IMR-90 (cell line): ENCODE measurements around the gene AIFM2. TPM values are rescaled to one million over a fixed set of nuclear protein-coding genes. Genes with fewer than 3 reads are reported as not detected.

Experiments
- ATAC-seq: fragments of 200-7000 bp; cut with Tn5 transposase; 2 replicates; pipeline ENCODE4 v1.9.1; 2020; ENCODE audit warnings: low read depth, mild to moderate bottlenecking, moderate library complexity
- BruUV-seq: library from RNA; stranded (reverse); fragments of 400-500 nt; replicated peaks from 2 replicates; lab custom pipeline; 2021; lab: Mats Ljungman, UMichigan
- CTCF ChIA-PET: fragments of 300-600 bp; formaldehyde crosslinking; extraction: SDS; loops from one replicate; lab custom pipeline; 2021; ENCODE audit warnings: antibody characterized with exemption; lab: Yijun Ruan, JAX
- POLR2A ChIA-PET: fragments of 300-600 bp; sonication (Branson Sonifier 250); formaldehyde crosslinking; loops from one replicate; lab custom pipeline; 2022; ENCODE audit warnings: antibody characterized with exemption; ENCODE audit not compliant: unreplicated experiment; lab: Charles Lee
- DNase-seq: peaks from one replicate; pipeline ENCODE4 v3.0.0; 2013
- H2AFZ ChIP-seq: replicated peaks from 2 replicates; pipeline ENCODE3; 2013; ENCODE audit warnings: low read length, mild to moderate bottlenecking; ENCODE audit not compliant: poor library complexity
- H2AK5ac ChIP-seq: 2 replicates; pipeline ENCODE4 v1.6.1; 2013; ENCODE audit warnings: low read depth, low read length, inconsistent platforms
- H2AK9ac ChIP-seq: replicated peaks from 2 replicates; pipeline ENCODE3; 2013; ENCODE audit warnings: mild to moderate bottlenecking, low read depth, low read length, moderate library complexity; ENCODE audit not compliant: poor library complexity
- H2BK120ac ChIP-seq: 2 replicates; pipeline ENCODE4 v1.6.1; 2013; ENCODE audit warnings: low read depth, low read length, inconsistent platforms
- H2BK15ac ChIP-seq: 3 replicates; pipeline ENCODE4 v1.6.1; 2013; ENCODE audit warnings: low read depth, low read length, inconsistent platforms
- H2BK20ac ChIP-seq: 2 replicates; pipeline ENCODE4 v1.6.1; 2013; ENCODE audit warnings: low read depth, mild to moderate bottlenecking, inconsistent platforms, low read length, moderate library complexity
- H2BK5ac ChIP-seq: 2 replicates; pipeline ENCODE4 v1.6.1; 2013; ENCODE audit warnings: mild to moderate bottlenecking, low read depth, low read length, inconsistent platforms; ENCODE audit not compliant: poor library complexity, severe bottlenecking
- H3K14ac ChIP-seq: replicated peaks from 2 replicates; pipeline ENCODE4 v1.6.1; 2013; ENCODE audit warnings: low read depth, low read length, inconsistent platforms
- H3K18ac ChIP-seq: 2 replicates; pipeline ENCODE4 v1.6.1; 2013; ENCODE audit warnings: low read depth, low read length, control low read depth
- H3K23ac ChIP-seq: 2 replicates; pipeline ENCODE4 v1.6.1; 2013; ENCODE audit warnings: low read depth, low read length, inconsistent platforms
- H3K27ac ChIP-seq: 2 replicates; pipeline ENCODE4 v1.5.1; 2013; ENCODE audit warnings: mild to moderate bottlenecking, control low read depth, low read length; ENCODE audit not compliant: insufficient read depth
- H3K27me3 ChIP-seq: 2 replicates; pipeline ENCODE4 v1.6.1; 2013; ENCODE audit warnings: low read length; ENCODE audit not compliant: control insufficient read depth, insufficient read depth
- H3K36me3 ChIP-seq: 2 replicates; pipeline ENCODE4 v1.6.1; 2013; ENCODE audit warnings: low read length, mixed read lengths; ENCODE audit not compliant: control insufficient read depth, insufficient read depth
- H3K4ac ChIP-seq: 2 replicates; pipeline ENCODE4 v1.6.1; 2013; ENCODE audit warnings: low read depth, low read length, inconsistent platforms
- H3K4me1 ChIP-seq: 2 replicates; pipeline ENCODE4 v1.6.1; 2013; ENCODE audit warnings: low read length, mixed read lengths; ENCODE audit not compliant: control insufficient read depth, insufficient read depth
- H3K4me2 ChIP-seq: 2 replicates; pipeline ENCODE4 v1.6.1; 2013; ENCODE audit warnings: low read depth, mild to moderate bottlenecking, control low read depth, low read length, moderate library complexity
- H3K4me3 ChIP-seq: 2 replicates; pipeline ENCODE4 v1.5.1; 2013; ENCODE audit warnings: low read depth, mild to moderate bottlenecking, control low read depth, low read length, moderate library complexity; ENCODE audit not compliant: insufficient read depth
- H3K56ac ChIP-seq: 2 replicates; pipeline ENCODE4 v1.6.1; 2013; ENCODE audit warnings: low read length, inconsistent platforms; ENCODE audit not compliant: insufficient read depth; ENCODE audit errors: extremely low read depth
- H3K79me1 ChIP-seq, 2 experiments: 2 replicates each; pipeline ENCODE4 v1.6.1; 2013; ENCODE audit warnings: low read length in 2 of 2, inconsistent platforms in 1 of 2, low read depth in 1 of 2
- H3K9ac ChIP-seq: 2 replicates; pipeline ENCODE4 v1.6.1; 2013; ENCODE audit warnings: low read depth, low read length, control low read depth
- H3K9me1 ChIP-seq: 2 replicates; pipeline ENCODE4 v1.6.1; 2013; ENCODE audit warnings: low read length, inconsistent platforms; ENCODE audit not compliant: insufficient read depth
- H3K9me3 ChIP-seq: 2 replicates; pipeline ENCODE4 v1.6.1; 2013; ENCODE audit warnings: low read length; ENCODE audit not compliant: control insufficient read depth, insufficient read depth
- H4K20me1 ChIP-seq: 2 replicates; pipeline ENCODE4 v1.6.1; 2013; ENCODE audit warnings: low read length, inconsistent platforms; ENCODE audit not compliant: insufficient read depth
- H4K5ac ChIP-seq: 2 replicates; pipeline ENCODE4 v1.6.1; 2013; ENCODE audit warnings: mild to moderate bottlenecking, low read depth, low read length, control low read depth
- H4K8ac ChIP-seq, 2 experiments: 2 replicates each; pipeline ENCODE4 v1.6.1; 2013; ENCODE audit warnings: low read depth in 2 of 2, low read length in 2 of 2, control low read depth in 1 of 2, inconsistent platforms in 1 of 2
- H4K91ac ChIP-seq: 2 replicates; pipeline ENCODE4 v1.6.1; 2013; ENCODE audit warnings: low read depth, low read length, inconsistent platforms; ENCODE audit not compliant: insufficient read depth
- BHLHE40 ChIP-seq: fragments of 150-350 bp; IDR thresholded peaks from 2 replicates; pipeline ENCODE4 v1.6.1; 2016; ENCODE audit warnings: mild to moderate bottlenecking, low read depth, low read length
- CEBPB ChIP-seq: IDR thresholded peaks from 2 replicates; pipeline ENCODE4 v1.6.1; 2012; ENCODE audit warnings: low read depth, low read length, improper control_type of control experiment
- CHD1 ChIP-seq: IDR thresholded peaks from 2 replicates; pipeline ENCODE4 v1.6.1; 2012; ENCODE audit warnings: low read depth, low read length, improper control_type of control experiment
- FOS ChIP-seq: fragments of 150-350 bp; IDR thresholded peaks from 2 replicates; pipeline ENCODE4 v1.6.1; 2016; ENCODE audit warnings: low read depth, low read length
- MAFK ChIP-seq: IDR thresholded peaks from 2 replicates; pipeline ENCODE4 v1.6.1; 2012; ENCODE audit warnings: low read depth, low read length, improper control_type of control experiment
- MAZ ChIP-seq: IDR thresholded peaks from 2 replicates; pipeline ENCODE4 v1.6.1; 2012; ENCODE audit warnings: low read depth, mild to moderate bottlenecking, low read length, improper control_type of control experiment, moderate library complexity, borderline replicate concordance
- MXI1 ChIP-seq: IDR thresholded peaks from 2 replicates; pipeline ENCODE4 v1.6.1; 2012; ENCODE audit warnings: low read depth, mild to moderate bottlenecking, low read length, moderate library complexity, borderline replicate concordance
- NFE2L2 ChIP-seq: fragments of 150-350 bp; IDR thresholded peaks from 2 replicates; pipeline ENCODE4 v1.6.1; 2016; ENCODE audit warnings: low read depth, mild to moderate bottlenecking, low read length
- POLR2A ChIP-seq: IDR thresholded peaks from 2 replicates; pipeline ENCODE4 v1.6.1; 2012; ENCODE audit warnings: mild to moderate bottlenecking, low read depth, low read length
- RAD21 ChIP-seq: IDR thresholded peaks from 2 replicates; pipeline ENCODE4 v1.6.1; 2012; ENCODE audit warnings: low read length, improper control_type of control experiment
- RFX5 ChIP-seq: IDR thresholded peaks from 2 replicates; pipeline ENCODE4 v1.8.0; 2012; ENCODE audit warnings: low read depth, mild to moderate bottlenecking, low read length, moderate library complexity
- SMC3 ChIP-seq: fragments of 150-350 bp; IDR thresholded peaks from 2 replicates; pipeline ENCODE4 v1.6.1; 2016; ENCODE audit warnings: low read depth, mild to moderate bottlenecking, antibody characterized with exemption, low read length, moderate library complexity
- WGBS, 2 experiments: methylation state at CpG; one replicate each; pipeline versions ENCODE4 v1.1.5 to v1.1.7; 2013; ENCODE audit warnings: missing lambda C conversion rate in 2 of 2; ENCODE audit not compliant: insufficient read length in 1 of 2; ENCODE audit errors: extremely low coverage in 2 of 2; 5-methylcytosine and 5-hydroxymethylcytosine counted together
- dilution Hi-C: fragments of 300-500 bp; cut with HindIII; formaldehyde crosslinking; loops from one replicate; pipeline ENCODE4 v1.14.3; 2018; ENCODE audit warnings: low sequenced_read_pairs; ENCODE audit not compliant: unreplicated experiment
- in situ Hi-C: fragments of 300-500 bp; cut with MboI; formaldehyde crosslinking; loops from 3 replicates; pipeline ENCODE4 v1.14.3; 2019; ENCODE audit warnings: low sequenced_read_pairs, inconsistent platforms, mixed read lengths
- intact Hi-C: fragments of 100-400 bp; cut with micrococcal nuclease; formaldehyde crosslinking; loops from 2 replicates; pipeline ENCODE4 v1.10.0; 2022
- polyA plus RNA-seq, 3 experiments: library from polyadenylated mRNA; depleted of rRNA; stranded (reverse); fragments of >200 nt; gene quantifications; 2 replicates each; pipeline ENCODE4 v1.2.3, GENCODE V29; 2012; ENCODE audit warnings: low replicate concordance in 1 of 3
- total RNA-seq: library from RNA; depleted of rRNA; stranded (reverse); fragments of >200 nt; gene quantifications from 2 replicates; pipeline ENCODE4 v1.2.3, GENCODE V29; 2012
- TF ChIP-seq, protein P1 (sequence below): conservative IDR thresholded peaks from 2 replicates; pipeline ENCODE4 v1.5.1; 2012; ENCODE audit warnings: mild to moderate bottlenecking, low read depth, low read length, improper control_type of control experiment
- TF ChIP-seq, protein P2 (sequence below): fragments of 150-350 bp; IDR thresholded peaks from 2 replicates; pipeline ENCODE4 v1.6.1; 2017; ENCODE audit warnings: mild to moderate bottlenecking, antibody characterized with exemption, low read length, low read depth

The AIFM2 gene
- total and polyA plus RNA-seq, 2 of the 4 experiments (the other 2 are of a cell fraction): 2.0 to 4.6 TPM

DNA sequence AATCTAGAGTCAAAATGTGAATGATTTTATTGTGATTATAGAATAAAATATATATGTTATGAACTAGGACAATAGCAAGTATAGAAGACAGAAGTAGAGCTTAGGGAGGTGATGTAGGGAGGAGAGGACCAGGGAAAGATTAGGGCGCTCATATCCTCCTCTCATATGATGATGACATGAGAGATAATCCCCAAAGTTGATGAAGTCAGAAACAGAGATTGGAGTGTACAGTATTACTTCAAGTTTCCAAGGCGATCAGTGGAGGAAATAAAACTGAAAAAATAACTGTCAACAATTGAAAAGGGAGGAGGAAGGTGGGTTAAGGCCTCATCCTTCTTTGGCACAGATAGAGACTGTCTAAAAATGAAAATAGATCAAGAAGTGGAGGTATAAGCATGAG is 65.0 kb downstream of the AIFM2 start:
- H3K79me1 ChIP-seq: peaks cover 3 to 8% of the 10 kb centered on the region in 2 experiments; a peak in 2 of 4 replicates
- no peak overlapping the region for H4K8ac ChIP-seq
- no peaks in the 10 kb centered on the region for H3K27me3 ChIP-seq
- no peak overlapping the region for H3K27ac ChIP-seq
- no peaks in the 10 kb centered on the region for H3K36me3 ChIP-seq
- WGBS, 2 experiments: no CpG with 5 or more reads among the region's 2 CpGs
- no peak overlapping the region for H2BK15ac ChIP-seq
- no peak overlapping the region for H3K23ac ChIP-seq
- no peak overlapping the region for H2AFZ ChIP-seq
- 0 out of 2 replicates have a peak, but pooled peaks cover 3% of the 10 kb centered on the region for H3K9me1 ChIP-seq
- H3K4ac ChIP-seq: no peak overlapping the region
- DNase-seq: no peak
- no peak overlapping the region for H3K4me3 ChIP-seq
- intact Hi-C loops: no loop called here
- no peak overlapping the region for H2AK5ac ChIP-seq
- in situ Hi-C loops: no loop called here
- H3K18ac ChIP-seq: no peak overlapping the region
- H4K91ac ChIP-seq: no peak overlapping the region
- H3K9me3 ChIP-seq: no peaks in the 10 kb centered on the region
- BruUV-seq: no TSS peak
- POLR2A ChIA-PET: no interaction called here
- H3K4me1 ChIP-seq: no peaks in the 10 kb centered on the region
- H2AK9ac ChIP-seq: no peak overlapping the region
- dilution Hi-C loops: no loop called here
- 0 out of 2 replicates have a peak, but pooled peaks cover 4% of the 10 kb centered on the region for H4K20me1 ChIP-seq
- no peak overlapping the region for H4K5ac ChIP-seq
- H3K56ac ChIP-seq: no peak overlapping the region
- TF ChIP-seq, protein P1, sequence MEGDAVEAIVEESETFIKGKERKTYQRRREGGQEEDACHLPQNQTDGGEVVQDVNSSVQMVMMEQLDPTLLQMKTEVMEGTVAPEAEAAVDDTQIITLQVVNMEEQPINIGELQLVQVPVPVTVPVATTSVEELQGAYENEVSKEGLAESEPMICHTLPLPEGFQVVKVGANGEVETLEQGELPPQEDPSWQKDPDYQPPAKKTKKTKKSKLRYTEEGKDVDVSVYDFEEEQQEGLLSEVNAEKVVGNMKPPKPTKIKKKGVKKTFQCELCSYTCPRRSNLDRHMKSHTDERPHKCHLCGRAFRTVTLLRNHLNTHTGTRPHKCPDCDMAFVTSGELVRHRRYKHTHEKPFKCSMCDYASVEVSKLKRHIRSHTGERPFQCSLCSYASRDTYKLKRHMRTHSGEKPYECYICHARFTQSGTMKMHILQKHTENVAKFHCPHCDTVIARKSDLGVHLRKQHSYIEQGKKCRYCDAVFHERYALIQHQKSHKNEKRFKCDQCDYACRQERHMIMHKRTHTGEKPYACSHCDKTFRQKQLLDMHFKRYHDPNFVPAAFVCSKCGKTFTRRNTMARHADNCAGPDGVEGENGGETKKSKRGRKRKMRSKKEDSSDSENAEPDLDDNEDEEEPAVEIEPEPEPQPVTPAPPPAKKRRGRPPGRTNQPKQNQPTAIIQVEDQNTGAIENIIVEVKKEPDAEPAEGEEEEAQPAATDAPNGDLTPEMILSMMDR: no peak
- TF ChIP-seq CEBPB (no peak), POLR2A (no peak), MXI1 (no peak), MAZ (no peak), BHLHE40 (no peak), SMC3 (no peak), MAFK (no peak), NFE2L2 (no peak), CHD1 (no peak), RAD21 (no peak), FOS (no peak), RFX5 (no peak)
- TF ChIP-seq, protein P2, sequence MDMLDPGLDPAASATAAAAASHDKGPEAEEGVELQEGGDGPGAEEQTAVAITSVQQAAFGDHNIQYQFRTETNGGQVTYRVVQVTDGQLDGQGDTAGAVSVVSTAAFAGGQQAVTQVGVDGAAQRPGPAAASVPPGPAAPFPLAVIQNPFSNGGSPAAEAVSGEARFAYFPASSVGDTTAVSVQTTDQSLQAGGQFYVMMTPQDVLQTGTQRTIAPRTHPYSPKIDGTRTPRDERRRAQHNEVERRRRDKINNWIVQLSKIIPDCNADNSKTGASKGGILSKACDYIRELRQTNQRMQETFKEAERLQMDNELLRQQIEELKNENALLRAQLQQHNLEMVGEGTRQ: no peak
- H3K9ac ChIP-seq: no peak overlapping the region
- no peak for ATAC-seq
- H3K14ac ChIP-seq: no peak overlapping the region
- CTCF ChIA-PET: no interaction called here
- no peak overlapping the region for H2BK120ac ChIP-seq
- no peak overlapping the region for H2BK20ac ChIP-seq
- H2BK5ac ChIP-seq: no peak overlapping the region
- no peak overlapping the region for H3K4me2 ChIP-seq
